ENCODE results near the gene ST3GAL6. TPM values are rescaled to one million over a fixed set of nuclear protein-coding genes. Genes with fewer than 3 reads are reported as not detected.

Gene ST3GAL6
- not detected for polyA plus RNA-seq

- H3K27me3 Mint-ChIP-seq, result peaks cover 14% of the 10 kb centered on the region
- H3K27ac Mint-ChIP-seq, result no peak within 1 kb of the TSS
- peaks cover 0 to 3% (median 0%) of the 10 kb centered on the region in 3 donors for H3K9me3 Mint-ChIP-seq
- peak within 1 kb of the TSS in 1 of 4 donors; percentile 81 for H3K4me3 Mint-ChIP-seq
- peaks cover 0 to 6% (median 0%) of the 10 kb centered on the region in 3 donors for H3K4me1 Mint-ChIP-seq
- no peaks in the 10 kb centered on the region for H3K36me3 Mint-ChIP-seq
Measured at GRCh38 chr3:98763076-98763475, at the start of gene ST3GAL6. ST3GAL6 (plus strand) TSS chr3:98763340; CDS start chr3:98768441, 5,101 bp downstream.

- Mint-ChIP-seq H3K9me3 (peaks cover 0 to 2% (median 0%) of the 10 kb centered on the region in 3 donors), H3K27me3 (no peaks in the 10 kb centered on the region), H3K36me3 (no peaks in the 10 kb centered on the region), H3K4me3 (no peak overlapping the region), H3K27ac (no peak overlapping the region), H3K4me1 (peaks cover 0 to 5% (median 3%) of the 10 kb centered on the region in 3 donors)
Measured at GRCh38 chr3:98713984-98714383, 49.2 kb upstream of the ST3GAL6 start.

- peak overlapping the region in 1 of 3 donors; percentile 4 for H3K27ac Mint-ChIP-seq
- no peak overlapping the region for H3K4me3 Mint-ChIP-seq
- H3K27me3 Mint-ChIP-seq, result peaks cover 7% of the 10 kb centered on the region
- no peaks in the 10 kb centered on the region for H3K4me1 Mint-ChIP-seq
- H3K9me3 Mint-ChIP-seq, result peaks cover 0 to 2% (median 1%) of the 10 kb centered on the region in 3 donors
- no peaks in the 10 kb centered on the region for H3K36me3 Mint-ChIP-seq
Measured at GRCh38 chr3:98717584-98717983, 45.6 kb upstream of the ST3GAL6 start.

- H3K36me3 Mint-ChIP-seq, result no peaks in the 10 kb centered on the region
- H3K27ac Mint-ChIP-seq, result no peak overlapping the region
- H3K9me3 Mint-ChIP-seq, result peaks cover 0 to 2% (median 1%) of the 10 kb centered on the region in 3 donors
- H3K4me1 Mint-ChIP-seq, result no peaks in the 10 kb centered on the region
- peaks cover 11% of the 10 kb centered on the region for H3K27me3 Mint-ChIP-seq
- no peak overlapping the region for H3K4me3 Mint-ChIP-seq
Measured at GRCh38 chr3:98718730-98719129, 44.4 kb upstream of the ST3GAL6 start.

GRCh38 chr3:98721776-98722175 is 41.4 kb upstream of the ST3GAL6 start:
- Mint-ChIP-seq H3K9me3 (peaks cover 0 to 2% (median 1%) of the 10 kb centered on the region in 3 donors), H3K36me3 (no peaks in the 10 kb centered on the region), H3K27me3 (peaks cover 13% of the 10 kb centered on the region), H3K27ac (no peak overlapping the region), H3K4me1 (no peaks in the 10 kb centered on the region), H3K4me3 (no peak overlapping the region)

- Mint-ChIP-seq H3K4me3 (no peak overlapping the region), H3K4me1 (no peaks in the 10 kb centered on the region), H3K27ac (no peak overlapping the region), H3K27me3 (peaks cover 13% of the 10 kb centered on the region), H3K9me3 (peaks cover 0 to 1% (median 0%) of the 10 kb centered on the region in 3 donors), H3K36me3 (no peaks in the 10 kb centered on the region)
Measured at GRCh38 chr3:98722389-98722788, 40.8 kb upstream of the ST3GAL6 start.

- Mint-ChIP-seq H3K27me3 (peaks cover 13% of the 10 kb centered on the region), H3K36me3 (no peaks in the 10 kb centered on the region), H3K4me1 (no peaks in the 10 kb centered on the region), H3K27ac (no peak overlapping the region), H3K9me3 (peaks cover 0 to 1% (median 0%) of the 10 kb centered on the region in 3 donors), H3K4me3 (no peak overlapping the region)
Measured at GRCh38 chr3:98725352-98725751, 37.8 kb upstream of the ST3GAL6 start.

- Mint-ChIP-seq H3K4me3 (no peak overlapping the region), H3K4me1 (no peaks in the 10 kb centered on the region), H3K27ac (no peak overlapping the region), H3K9me3 (peaks cover 0 to 1% (median 0%) of the 10 kb centered on the region in 3 donors), H3K27me3 (peaks cover 12% of the 10 kb centered on the region), H3K36me3 (no peaks in the 10 kb centered on the region)
Measured at GRCh38 chr3:98726084-98726483, 37.1 kb upstream of the ST3GAL6 start.

GRCh38 chr3:98727638-98728037 is 35.5 kb upstream of the ST3GAL6 start:
- no peak overlapping the region for H3K4me3 Mint-ChIP-seq
- H3K27ac Mint-ChIP-seq, result no peak overlapping the region
- no peaks in the 10 kb centered on the region for H3K36me3 Mint-ChIP-seq
- no peaks in the 10 kb centered on the region for H3K9me3 Mint-ChIP-seq
- peaks cover 19% of the 10 kb centered on the region for H3K27me3 Mint-ChIP-seq
- H3K4me1 Mint-ChIP-seq, result peaks cover 0 to 5% (median 0%) of the 10 kb centered on the region in 3 donors

- Mint-ChIP-seq H3K27ac (no peak overlapping the region), H3K36me3 (no peaks in the 10 kb centered on the region), H3K4me1 (peaks cover 4 to 10% (median 4%) of the 10 kb centered on the region in 3 donors), H3K27me3 (peaks cover 21% of the 10 kb centered on the region), H3K4me3 (no peak overlapping the region), H3K9me3 (peaks cover 0 to 2% (median 0%) of the 10 kb centered on the region in 3 donors)
Measured at GRCh38 chr3:98728672-98729071, 34.5 kb upstream of the ST3GAL6 start.

- H3K4me1 Mint-ChIP-seq, result peaks cover 7 to 15% (median 13%) of the 10 kb centered on the region in 3 donors
- H3K4me3 Mint-ChIP-seq, result peak overlapping the region in 2 of 4 donors; percentile 47 to 70
- peaks cover 0 to 2% (median 0%) of the 10 kb centered on the region in 3 donors for H3K9me3 Mint-ChIP-seq
- H3K36me3 Mint-ChIP-seq, result no peaks in the 10 kb centered on the region
- H3K27ac Mint-ChIP-seq, result no peak overlapping the region
- peaks cover 35% of the 10 kb centered on the region for H3K27me3 Mint-ChIP-seq
Measured at GRCh38 chr3:98730338-98730737, 32.8 kb upstream of the ST3GAL6 start.

GRCh38 chr3:98730886-98731537 is 32.1 kb upstream of the ST3GAL6 start:
- Mint-ChIP-seq H3K9me3 (peaks cover 0 to 2% (median 0%) of the 10 kb centered on the region in 3 donors), H3K27ac (no peak overlapping the region), H3K36me3 (no peaks in the 10 kb centered on the region), H3K4me3 (peak overlapping the region in 1 of 4 donors; percentile 49), H3K27me3 (peaks cover 35% of the 10 kb centered on the region), H3K4me1 (peaks cover 7 to 15% (median 13%) of the 10 kb centered on the region in 3 donors)

GRCh38 chr3:98731720-98732285 is 31.3 kb upstream of the ST3GAL6 start:
- Mint-ChIP-seq H3K36me3 (no peaks in the 10 kb centered on the region), H3K27ac (no peak overlapping the region), H3K4me1 (peaks cover 7 to 15% (median 13%) of the 10 kb centered on the region in 3 donors), H3K4me3 (peak overlapping the region in 3 of 4 donors; percentile 47 to 65 (median 60)), H3K27me3 (peaks cover 36% of the 10 kb centered on the region), H3K9me3 (peaks cover 0 to 2% (median 0%) of the 10 kb centered on the region in 3 donors)

- H3K4me3 Mint-ChIP-seq, result peak overlapping the region in 3 of 4 donors; percentile 60 to 65 (median 65)
- peaks cover 7 to 15% (median 13%) of the 10 kb centered on the region in 3 donors for H3K4me1 Mint-ChIP-seq
- H3K9me3 Mint-ChIP-seq, result peaks cover 0 to 2% (median 0%) of the 10 kb centered on the region in 3 donors
- no peaks in the 10 kb centered on the region for H3K36me3 Mint-ChIP-seq
- no peak overlapping the region for H3K27ac Mint-ChIP-seq
- H3K27me3 Mint-ChIP-seq, result peaks cover 39% of the 10 kb centered on the region
Measured at GRCh38 chr3:98732286-98733052, 30.7 kb upstream of the ST3GAL6 start.

Data from IgD-negative memory B cell (primary cell).